LNCAP (cell line): ENCODE data around the gene NME7.

Experiments
- CTCF ChIP-seq: fragments of 450-650 bp; IDR thresholded peaks from 2 replicates; pipeline ENCODE4 v1.5.1; 2017; ENCODE audit warnings: mild to moderate bottlenecking

The NME7 gene

DNA sequence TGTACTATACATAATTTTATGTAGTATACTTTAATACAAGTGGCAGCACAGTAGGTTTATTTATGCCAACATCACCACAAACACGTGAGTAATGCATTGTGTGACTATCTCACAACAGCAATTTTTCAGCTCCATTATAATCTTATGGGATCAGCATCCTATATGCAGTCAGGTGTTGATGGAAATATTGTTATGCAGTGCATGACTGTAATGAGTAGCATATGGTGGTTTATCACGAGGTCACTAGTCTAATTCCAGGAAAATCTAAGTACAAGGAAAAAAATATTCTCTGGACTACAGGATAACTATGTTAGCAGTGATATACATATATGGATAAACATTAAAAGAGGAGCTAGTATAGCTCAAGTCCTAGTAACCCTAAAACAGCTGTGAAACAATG lies 192.1 kb downstream of the NME7 start:
- no peak for TF ChIP-seq CTCF

- no peak for TF ChIP-seq CTCF
Observed at GRCh38 chr1:169163059-169163458, 204.5 kb downstream of the NME7 start.

DNA sequence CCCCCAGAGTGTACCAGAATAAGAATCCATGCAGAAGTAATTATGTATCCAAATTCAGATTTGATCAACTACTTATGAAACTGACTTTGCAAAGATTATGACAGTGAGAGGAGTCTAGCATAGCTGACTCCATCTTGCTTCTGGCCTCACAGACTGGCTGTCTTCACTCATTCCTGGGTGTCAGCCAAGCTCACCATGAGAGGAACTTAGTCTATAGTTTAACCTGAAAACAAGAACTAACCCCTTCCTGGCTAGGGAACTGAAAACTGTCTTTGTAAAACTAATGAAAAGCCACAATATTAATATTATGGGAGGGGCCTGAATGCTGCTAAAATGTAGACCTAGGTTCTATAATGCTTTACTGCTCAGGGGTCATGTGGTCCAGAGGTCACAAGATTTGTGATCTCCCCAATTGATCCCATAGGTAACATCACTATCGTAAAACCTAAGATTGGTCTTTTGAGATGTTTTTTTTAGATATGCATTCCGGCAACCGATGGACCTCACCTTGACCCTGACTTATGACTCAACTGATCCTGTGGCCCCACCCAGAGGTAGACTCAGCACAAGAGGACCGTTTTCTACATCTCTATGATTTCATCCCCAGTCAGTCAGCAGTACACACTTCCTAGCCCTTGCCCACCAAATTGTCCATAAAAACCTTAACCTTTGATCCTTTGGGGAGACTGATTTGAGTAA lies 206.0 kb downstream of the NME7 start:
- TF ChIP-seq CTCF = no peak

DNA sequence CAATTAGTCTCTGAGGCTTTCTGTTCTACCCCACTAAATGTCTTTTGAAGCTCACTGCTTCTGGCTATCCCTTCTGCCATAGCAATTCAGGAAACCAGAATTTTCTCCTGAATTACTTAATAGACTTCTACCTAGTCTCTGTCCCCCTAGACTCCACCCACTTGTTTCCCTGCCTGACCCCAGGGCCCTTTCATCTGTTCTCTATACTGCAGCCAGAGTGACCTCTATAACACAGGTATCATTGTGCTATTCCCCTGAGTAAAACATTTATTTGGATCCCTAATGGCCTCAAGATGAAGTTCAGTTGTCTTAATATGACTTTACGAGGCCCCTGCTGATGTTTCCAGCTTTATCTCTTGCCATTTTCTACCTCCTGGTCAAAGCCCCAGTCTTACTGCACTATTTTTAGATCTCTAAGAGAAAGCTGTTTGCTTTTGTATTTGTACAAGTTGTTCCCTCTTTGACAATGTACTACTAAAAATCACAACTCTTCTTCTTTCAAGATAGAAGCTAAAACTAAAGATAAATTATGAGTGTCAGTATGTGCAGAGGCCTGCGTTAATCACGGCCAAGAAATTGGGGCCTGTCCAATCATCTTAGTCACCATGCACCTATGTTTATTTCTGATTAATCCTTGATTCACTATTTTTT lies 206.6 kb downstream of the NME7 start:
- TF ChIP-seq CTCF = no peak

- no peak for TF ChIP-seq CTCF
Observed at GRCh38 chr1:169156580-169156979, 211.0 kb downstream of the NME7 start.

GRCh38 chr1:169155675-169156074 lies 211.9 kb downstream of the NME7 start:
- TF ChIP-seq CTCF = no peak

DNA sequence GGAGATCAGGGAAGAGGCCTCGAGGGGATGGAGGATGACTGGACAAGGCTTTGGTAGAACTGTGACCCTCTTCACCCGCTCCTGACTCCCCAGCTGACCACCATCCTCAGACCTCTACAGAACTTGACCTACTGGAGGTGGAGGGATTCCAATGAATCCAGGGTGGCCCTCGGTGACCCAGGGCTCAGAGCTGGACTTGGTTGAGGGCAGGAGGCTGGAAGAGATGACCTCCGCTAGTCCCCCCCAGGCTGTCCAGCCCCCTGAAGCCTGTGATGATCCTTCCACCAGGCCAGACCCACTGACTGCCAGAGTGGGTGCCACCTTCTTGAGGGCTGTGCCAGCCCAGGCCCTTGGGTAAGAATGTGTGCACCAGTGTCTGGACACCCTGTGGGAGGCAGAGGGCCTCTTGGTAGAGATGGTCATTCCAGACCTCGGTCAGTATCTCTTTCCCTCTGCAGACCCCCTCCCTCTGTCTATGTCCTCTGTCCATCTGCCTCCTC lies 216.2 kb downstream of the NME7 start:
- no peak for TF ChIP-seq CTCF
